NB4 (cell line): Measurements from ENCODE around the gene CTIF.

Source experiments
- DNase-seq: peaks from one replicate; pipeline ENCODE4 v3.0.0; 2010; ENCODE audit warnings: low read depth
- H3K4me3 ChIP-seq: one replicate; pipeline ENCODE4 v1.5.1; 2011; ENCODE audit warnings: mild to moderate bottlenecking, low read depth, low read length, moderate library complexity
- MYC ChIP-seq: IDR thresholded peaks from 2 replicates; pipeline ENCODE4 v1.6.1; 2011; ENCODE audit warnings: low read depth, low read length
- POLR2A ChIP-seq: IDR thresholded peaks from 2 replicates; pipeline ENCODE4 v1.6.1; 2011; ENCODE audit warnings: mild to moderate bottlenecking; ENCODE audit not compliant: insufficient read length; ENCODE audit errors: extremely low read depth
- TF ChIP-seq, protein P1 (sequence below): IDR thresholded peaks from 2 replicates; pipeline ENCODE4 v1.6.1; 2011; ENCODE audit warnings: low read depth, low read length
- TF ChIP-seq, protein P2 (sequence below): IDR thresholded peaks from one replicate; pipeline ENCODE4 v1.5.1; 2012; ENCODE audit warnings: low read depth, low read length

Gene CTIF

DNA sequence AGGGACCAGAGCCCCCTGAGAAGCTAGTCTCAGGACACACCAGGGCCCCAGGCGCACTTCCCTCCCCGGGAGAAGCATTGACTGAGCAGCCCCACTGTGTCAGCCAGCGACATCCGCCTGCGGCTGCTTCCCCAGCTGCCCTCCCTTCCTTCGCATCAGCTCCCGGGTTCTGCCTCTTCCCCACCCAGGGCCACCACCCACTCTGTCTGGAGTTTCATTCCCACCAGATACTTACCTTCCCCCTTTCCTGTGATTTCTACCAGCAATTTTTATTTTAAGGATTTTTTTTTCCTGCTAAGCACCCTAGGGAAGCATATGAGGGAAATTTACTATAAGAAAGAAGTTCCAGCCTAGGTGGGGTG lies 312.7 kb downstream of the CTIF start:
- TF ChIP-seq, protein P1, sequence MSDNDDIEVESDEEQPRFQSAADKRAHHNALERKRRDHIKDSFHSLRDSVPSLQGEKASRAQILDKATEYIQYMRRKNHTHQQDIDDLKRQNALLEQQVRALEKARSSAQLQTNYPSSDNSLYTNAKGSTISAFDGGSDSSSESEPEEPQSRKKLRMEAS, result no peak
- no peak for TF ChIP-seq POLR2A
- TF ChIP-seq MYC, result no peak
- TF ChIP-seq, protein P2, sequence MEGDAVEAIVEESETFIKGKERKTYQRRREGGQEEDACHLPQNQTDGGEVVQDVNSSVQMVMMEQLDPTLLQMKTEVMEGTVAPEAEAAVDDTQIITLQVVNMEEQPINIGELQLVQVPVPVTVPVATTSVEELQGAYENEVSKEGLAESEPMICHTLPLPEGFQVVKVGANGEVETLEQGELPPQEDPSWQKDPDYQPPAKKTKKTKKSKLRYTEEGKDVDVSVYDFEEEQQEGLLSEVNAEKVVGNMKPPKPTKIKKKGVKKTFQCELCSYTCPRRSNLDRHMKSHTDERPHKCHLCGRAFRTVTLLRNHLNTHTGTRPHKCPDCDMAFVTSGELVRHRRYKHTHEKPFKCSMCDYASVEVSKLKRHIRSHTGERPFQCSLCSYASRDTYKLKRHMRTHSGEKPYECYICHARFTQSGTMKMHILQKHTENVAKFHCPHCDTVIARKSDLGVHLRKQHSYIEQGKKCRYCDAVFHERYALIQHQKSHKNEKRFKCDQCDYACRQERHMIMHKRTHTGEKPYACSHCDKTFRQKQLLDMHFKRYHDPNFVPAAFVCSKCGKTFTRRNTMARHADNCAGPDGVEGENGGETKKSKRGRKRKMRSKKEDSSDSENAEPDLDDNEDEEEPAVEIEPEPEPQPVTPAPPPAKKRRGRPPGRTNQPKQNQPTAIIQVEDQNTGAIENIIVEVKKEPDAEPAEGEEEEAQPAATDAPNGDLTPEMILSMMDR, result no peak
- no peak for DNase-seq
- H3K4me3 ChIP-seq, result no peak overlapping the region

DNA sequence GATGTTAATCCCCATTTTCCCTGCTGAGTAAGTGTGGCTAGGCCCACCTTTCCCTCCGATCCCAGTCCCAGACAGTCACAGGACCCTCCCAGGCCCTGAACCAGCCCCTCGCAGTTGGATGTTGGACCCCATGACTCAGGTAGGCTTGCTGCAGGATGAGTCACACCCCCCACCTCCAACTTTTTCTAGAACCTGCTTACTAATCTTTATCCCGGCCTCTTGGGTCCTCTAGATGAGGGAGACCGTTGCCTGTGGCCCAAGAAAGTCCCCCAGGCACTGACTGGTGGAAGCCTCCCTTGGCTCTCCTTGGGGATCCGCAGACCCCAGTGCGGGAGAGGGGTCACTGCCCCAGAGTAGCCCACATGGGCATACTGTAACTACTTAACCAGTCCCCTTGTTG lies 313.5 kb downstream of the CTIF start:
- no peak for DNase-seq
- no peak overlapping the region for H3K4me3 ChIP-seq

DNA sequence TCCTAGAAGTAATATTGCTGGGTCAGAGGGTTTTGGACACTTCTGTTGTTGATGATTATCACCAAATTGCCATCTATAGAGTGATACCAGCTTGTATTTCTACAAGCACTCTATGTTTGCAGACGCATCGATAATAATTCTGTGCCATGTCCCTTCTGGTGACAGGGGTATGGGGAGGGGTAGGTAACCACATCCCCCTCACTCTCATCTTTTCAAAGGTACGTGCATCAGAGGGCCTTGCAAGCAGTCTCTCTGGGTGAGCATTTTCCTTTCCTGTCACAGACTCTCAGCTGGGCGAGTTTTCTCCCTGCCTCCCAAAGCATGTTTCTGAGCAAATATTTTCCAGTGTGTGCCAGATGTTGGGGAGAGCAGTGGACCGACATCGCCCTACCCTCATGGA lies 314.0 kb downstream of the CTIF start:
- H3K4me3 ChIP-seq, result no peak overlapping the region
- TF ChIP-seq POLR2A (no peak), MYC (no peak)
- TF ChIP-seq, protein P2, result no peak
- TF ChIP-seq, protein P1, result no peak
- no peak for DNase-seq

More for the DNA sequence above, 313.5 kb downstream of the CTIF start:
- no peak for TF ChIP-seq MYC
- TF ChIP-seq, protein P2, result no peak
- TF ChIP-seq, protein P1, result no peak
- no peak for TF ChIP-seq POLR2A

DNA sequence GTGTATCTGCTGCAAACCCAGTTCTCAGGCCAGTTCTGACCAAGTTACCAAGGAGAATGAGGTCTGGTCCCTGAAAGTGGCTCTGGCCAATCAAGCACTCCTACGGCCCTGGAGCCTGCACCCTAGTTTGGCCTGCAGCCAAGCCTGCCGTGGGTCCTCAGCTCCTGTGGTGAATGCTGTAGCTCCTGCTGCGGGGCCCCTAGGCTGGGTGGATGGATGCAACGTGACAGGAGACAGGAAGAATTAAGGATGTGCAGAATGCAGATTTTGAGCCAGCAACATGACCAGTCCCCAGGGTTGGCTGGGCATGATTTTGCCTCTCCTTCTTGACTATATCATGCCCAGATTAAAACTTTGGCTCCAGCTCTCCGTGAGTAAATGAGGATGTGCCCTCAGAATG lies 314.8 kb downstream of the CTIF start:
- TF ChIP-seq POLR2A, result no peak
- TF ChIP-seq, protein P2, result no peak
- no peak for TF ChIP-seq MYC
- TF ChIP-seq, protein P1, result no peak
- DNase-seq, result no peak
- H3K4me3 ChIP-seq, result no peak overlapping the region

DNA sequence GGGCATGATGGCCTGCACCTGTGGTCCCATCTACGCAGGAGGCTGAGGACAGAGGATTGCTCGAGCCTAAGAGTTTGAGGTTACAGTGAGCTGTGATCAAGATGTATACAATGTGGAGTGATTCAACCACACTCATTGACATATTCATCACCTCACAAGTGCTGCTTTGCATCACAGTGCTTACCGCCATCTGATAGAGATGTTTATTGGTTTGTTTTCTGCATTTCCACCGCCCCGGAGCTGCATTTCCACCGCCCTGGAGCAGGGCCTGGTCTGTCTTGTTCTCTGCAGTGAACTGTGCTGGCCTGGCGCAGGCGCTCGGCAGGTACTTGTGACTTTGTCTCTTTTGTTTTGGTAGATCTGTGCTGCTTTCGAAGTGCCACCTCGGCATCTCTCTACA lies 315.9 kb downstream of the CTIF start:
- DNase-seq, result no peak
- TF ChIP-seq, protein P2, result no peak
- TF ChIP-seq, protein P1, result no peak
- TF ChIP-seq MYC (no peak), POLR2A (no peak)
- no peak overlapping the region for H3K4me3 ChIP-seq
